M059J (cell line): ENCODE data around the gene AP2B1. TPM values are rescaled to one million over a fixed set of nuclear protein-coding genes. Genes with fewer than 3 reads are reported as not detected.

Source experiments
- DNase-seq: peaks from one replicate; pipeline ENCODE4 v3.0.0-alpha.2; 2012; ENCODE audit warnings: low read depth
- total RNA-seq: library from RNA; depleted of rRNA; stranded (reverse); fragments of >200 nt; shearing (Covaris generic); gene quantifications from 2 replicates; pipeline ENCODE4 v1.2.3, GENCODE V29; 2014; rRNA removed

Gene AP2B1
- total RNA-seq, 1 experiment from 2014 or later, result 75.5 TPM

- DNase-seq, result no peak
Measured at GRCh38 chr17:35769895-35770486, 182.9 kb downstream of the AP2B1 start.

- DNase-seq, result no peak
Measured at GRCh38 chr17:35773129-35773528, 186.0 kb downstream of the AP2B1 start.

- no peak for DNase-seq
Measured at GRCh38 chr17:35773679-35774425, 186.7 kb downstream of the AP2B1 start.

DNA sequence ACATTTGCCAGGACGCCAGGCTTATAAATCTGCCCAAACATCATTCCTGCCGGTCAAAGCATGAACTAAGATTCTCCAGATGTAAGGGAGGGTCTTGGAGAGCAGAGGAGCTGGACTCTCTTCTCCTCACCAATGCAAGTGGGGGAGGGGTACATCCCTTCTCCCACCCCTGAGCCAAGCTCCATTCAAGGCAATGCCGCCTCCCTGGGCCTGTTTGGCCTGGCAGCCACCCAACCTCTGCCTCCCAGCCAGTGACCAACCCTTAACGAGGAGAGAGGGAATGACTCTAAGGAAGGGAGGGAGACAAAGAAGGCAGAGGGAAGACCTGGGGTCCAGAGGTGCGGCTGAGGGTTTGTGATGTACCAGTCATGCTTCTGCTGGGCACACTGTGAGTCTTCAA lies 187.4 kb downstream of the AP2B1 start:
- peak; percentile 66 for DNase-seq

DNA sequence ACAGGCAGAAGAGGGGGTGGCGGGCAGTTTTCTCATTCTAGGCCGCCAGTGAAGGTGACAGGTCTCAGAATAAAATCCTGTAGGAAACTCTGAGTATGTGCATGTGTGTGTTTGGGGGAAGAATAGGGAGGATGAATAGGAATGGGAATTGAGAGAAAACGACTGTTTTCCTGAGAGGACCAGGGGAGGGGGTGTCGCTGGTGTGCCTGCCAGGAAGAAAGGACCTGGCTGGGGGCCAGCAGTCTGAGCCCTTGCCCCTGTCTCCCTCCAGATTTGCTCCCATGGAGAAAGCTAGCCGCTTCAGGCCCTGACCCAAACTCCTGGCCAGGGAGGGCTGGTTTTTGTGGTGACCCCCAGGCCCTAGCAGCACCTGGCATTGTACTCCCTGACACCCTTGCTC lies 187.9 kb downstream of the AP2B1 start:
- no peak for DNase-seq

GRCh38 chr17:35775583-35775982 lies 188.5 kb downstream of the AP2B1 start:
- DNase-seq, result no peak

Other genes with a start within 250 kb of the AP2B1 start
- gene SLFN11, start 213.7 kb upstream of the AP2B1 start, total RNA-seq, result 49.2 and 82.0 TPM in 2 replicates
- 39.4 and 39.6 TPM in 2 replicates for gene SLFN12, start 154.8 kb upstream of the AP2B1 start, total RNA-seq
- gene SLFN13, start 138.6 kb upstream of the AP2B1 start, total RNA-seq, result 12.4 and 23.2 TPM in 2 replicates
- gene SLFN12L, start 49.6 kb upstream of the AP2B1 start, total RNA-seq, result 0.37 and 1.4 TPM in 2 replicates
- gene SLFN14, start 26.5 kb upstream of the AP2B1 start, total RNA-seq, result not detected in 2 replicates
- gene PEX12, start 8.8 kb upstream of the AP2B1 start, total RNA-seq, result 7.0 and 8.8 TPM in 2 replicates
- gene RASL10B, start 144.3 kb downstream of the AP2B1 start, total RNA-seq, result 0.71 and 0.89 TPM in 2 replicates
- not detected in 2 replicates for gene GAS2L2, start 165.9 kb downstream of the AP2B1 start, total RNA-seq
- not detected in 2 replicates for gene C17orf50, start 173.6 kb downstream of the AP2B1 start, total RNA-seq
- gene MMP28, start 208.3 kb downstream of the AP2B1 start, total RNA-seq, result 0.17 and 1.2 TPM in 2 replicates
- 11.3 and 21.0 TPM in 2 replicates for gene TAF15, start 222.2 kb downstream of the AP2B1 start, total RNA-seq